K562 (cell line): ENCODE data around the gene TCF20. TPM values are rescaled to one million over a fixed set of nuclear protein-coding genes. Genes with fewer than 3 reads are reported as not detected.
A peak's percentile ranks its signal among the peaks of the same experiment; 100 is the strongest.

Experiments
- BCL6 ChIP-seq: fragments of 250-450 bp; sonication (Bioruptor Pico); IDR thresholded peaks from 2 replicates; pipeline ENCODE4 v1.4.0; 2020
- CSDE1 ChIP-seq, 2 experiments: fragments of 450-650 bp; IDR thresholded peaks; 2 replicates each; pipeline ENCODE4 v1.6.1; 2016; ENCODE audit warnings: mild to moderate bottlenecking in 1 of 2
- ERF ChIP-seq: fragments of 450-650 bp; formaldehyde crosslinking; IDR thresholded peaks from 2 replicates; pipeline ENCODE4 v1.4.0; 2020; ENCODE audit warnings: mild to moderate bottlenecking, mixed read lengths
- FIP1L1 ChIP-seq: fragments of 200-400 bp; formaldehyde crosslinking; IDR thresholded peaks from 2 replicates; pipeline ENCODE4 v1.6.1; 2018; ENCODE audit warnings: mild to moderate bottlenecking, low read depth, low read length; ENCODE audit not compliant: poor library complexity, severe bottlenecking
- FOSL1 ChIP-seq: fragments of 200-800 bp; sonication (Bioruptor generic); conservative IDR thresholded peaks from 2 replicates; pipeline ENCODE4 v1.6.1; 2016; ENCODE audit warnings: missing genetic modification characterization, missing compliant biosample characterization
- FOXK2 ChIP-seq, 2 experiments: fragments of 450-650 bp; IDR thresholded peaks in 1 of 2; conservative IDR thresholded peaks in 1 of 2; 2 replicates each; pipeline ENCODE4 v1.6.1; 2016; ENCODE audit warnings: low read depth in 2 of 2, mild to moderate bottlenecking in 1 of 2
- HNRNPL ChIP-seq: fragments of 200-400 bp; formaldehyde crosslinking; IDR thresholded peaks from 2 replicates; pipeline ENCODE4 v1.6.1; 2017; ENCODE audit warnings: low read depth, mild to moderate bottlenecking, low read length
- ILF3 ChIP-seq: fragments of 450-650 bp; IDR thresholded peaks from 2 replicates; pipeline ENCODE4 v1.6.1; 2018; ENCODE audit warnings: antibody characterized with exemption, mild to moderate bottlenecking, moderate library complexity, borderline replicate concordance
- KDM1A ChIP-seq, 2 experiments: fragments of 450-650 bp; IDR thresholded peaks; 2 replicates each; pipeline ENCODE4 v1.6.1; 2016; ENCODE audit warnings: mild to moderate bottlenecking in 2 of 2
- MTA3 ChIP-seq: fragments of 450-650 bp; formaldehyde crosslinking; IDR thresholded peaks from 2 replicates; pipeline ENCODE4 v1.6.1; 2017; ENCODE audit warnings: mild to moderate bottlenecking, borderline replicate concordance
- PKNOX1 ChIP-seq: fragments of 450-650 bp; IDR thresholded peaks from 2 replicates; pipeline ENCODE4 v1.6.1; 2016
- POLR2G ChIP-seq: fragments of 200-400 bp; formaldehyde crosslinking; IDR thresholded peaks from 2 replicates; pipeline ENCODE4 v1.6.1; 2017; ENCODE audit warnings: low read depth, mild to moderate bottlenecking, antibody characterized with exemption, low read length, moderate library complexity
- RFX7 ChIP-seq: fragments of 250-450 bp; sonication (Bioruptor Pico); IDR thresholded peaks from 2 replicates; pipeline ENCODE4 v1.5.1; 2021; ENCODE audit warnings: mild to moderate bottlenecking
- TEAD4 ChIP-seq, 2 experiments: sonication (generic) in 1 of 2; formaldehyde crosslinking in 1 of 2; IDR thresholded peaks; 2 replicates each; pipeline versions ENCODE4 v1.6.1 to v1.8.0; 2012 to 2022; ENCODE audit warnings: borderline replicate concordance in 1 of 2, inconsistent platforms in 1 of 2, low read length in 1 of 2, mild to moderate bottlenecking in 1 of 2, missing genetic modification reagents in 1 of 2
- ZBTB49 ChIP-seq: sonication (generic); formaldehyde crosslinking; IDR thresholded peaks from 2 replicates; pipeline ENCODE4 v1.8.0; 2022; ENCODE audit warnings: missing genetic modification reagents, mild to moderate bottlenecking, borderline replicate concordance
- ZZZ3 ChIP-seq: fragments of 450-650 bp; IDR thresholded peaks from 2 replicates; pipeline ENCODE4 v1.6.1; 2016; ENCODE audit warnings: antibody characterized with exemption, mild to moderate bottlenecking, moderate library complexity
- polyA plus RNA-seq, 8 experiments: library from polyadenylated mRNA; depleted of rRNA in 4 of 8; stranded (reverse) in 5 of 8; unstranded in 3 of 8; fragments of >200 nt; fragmentation: Nextera tagmentation in 2 of 8; fragmentation: Illumina TruSeq in 1 of 8; extraction: Ambion mirVana in 2 of 8; extraction: Trizol in 1 of 8; gene quantifications; 2 replicates each; pipeline versions ENCODE4 v1.2.1 to v1.2.3, GENCODE V29; 2011 to 2014; ENCODE audit warnings: inconsistent platforms in 1 of 8, missing spikeins in 1 of 8
- total RNA-seq, 7 experiments: library from RNA; depleted of rRNA in 6 of 7; stranded (reverse); fragments of >200 nt in 6 of 7; fragmentation: Illumina TruSeq in 2 of 7; extraction: Trizol in 2 of 7; gene quantifications; 2 replicates each; pipeline versions ENCODE4 v1.2.1 to v1.2.3, GENCODE V29; 2011 to 2021; ENCODE audit warnings: low replicate concordance in 1 of 7
- TF ChIP-seq, protein P1 (sequence below): sonication (generic); formaldehyde crosslinking; IDR thresholded peaks from 2 replicates; pipeline ENCODE4 v1.8.0; 2022; ENCODE audit warnings: mild to moderate bottlenecking, missing genetic modification reagents
- TF ChIP-seq, protein P2 (sequence below): fragments of 450-650 bp; IDR thresholded peaks from 2 replicates; pipeline ENCODE4 v1.6.1; 2016; ENCODE audit warnings: missing biosample characterization, missing genetic modification characterization

The TCF20 gene
- total and polyA plus RNA-seq, 9 of the 15 experiments (the other 6 are each of a cell fraction or from before 2014, with no cell fraction given), result 0.35 to 43.6 (median 17.5) TPM

DNA sequence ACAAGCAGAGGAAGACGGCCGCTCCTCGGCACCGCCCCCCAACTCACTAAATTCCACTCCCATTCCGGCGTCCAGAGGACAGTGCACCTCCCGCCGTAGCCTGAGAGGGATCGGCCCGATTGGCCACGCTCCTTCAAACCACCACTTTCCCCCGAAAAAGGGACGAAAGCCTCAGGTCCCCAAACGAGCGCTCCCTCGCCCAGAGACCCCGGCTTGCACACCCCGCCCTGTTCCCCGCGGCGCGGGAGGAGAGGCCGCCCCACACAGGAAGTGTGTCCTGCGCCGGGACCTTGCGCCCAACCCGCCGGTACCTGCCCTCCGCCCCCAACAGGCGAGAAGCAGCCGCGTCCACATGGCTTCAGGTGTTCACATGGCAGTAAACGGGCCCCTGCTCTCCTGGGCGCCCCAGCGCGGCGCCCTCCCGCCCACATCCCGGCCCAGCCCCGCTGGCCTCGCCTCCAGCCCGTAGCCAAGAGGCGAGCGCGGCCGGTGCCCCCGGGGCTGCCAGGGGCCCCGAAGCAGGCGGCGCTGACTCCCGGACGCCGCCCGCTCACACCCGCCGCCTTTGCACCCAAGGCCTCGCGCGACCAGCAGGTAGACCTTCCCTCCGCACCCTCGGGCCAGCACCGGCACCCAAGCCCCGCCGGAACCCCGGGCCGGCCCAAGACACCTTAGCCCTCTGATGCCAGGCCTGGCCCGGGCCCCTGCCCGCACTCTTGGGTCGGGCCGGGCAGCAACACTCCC lies 849 bp downstream of the TCF20 start (continued):
- TF ChIP-seq KDM1A (IDR thresholded peaks at IDR 0.05) (peak; percentile 52 to 54; a peak in 2 of 4 replicates), PKNOX1 (no peak), FIP1L1 (peak; percentile 33), ILF3 (no peak), CSDE1 (IDR thresholded peaks at IDR 0.05) (no peak), FOXK2 (conservative IDR thresholded peaks at IDR 0.05 in 1 of 2, IDR thresholded peaks at IDR 0.05 in 1 of 2; ENCODE audit: low read depth in 2 of 2) (no peak), BCL6 (CRISPR knock-in tag) (no peak), TEAD4 (IDR thresholded peaks at IDR 0.05; ENCODE audit: low read length) (no peak), TEAD4 (CRISPR knock-in tag; IDR thresholded peaks at IDR 0.05; ENCODE audit: borderline replicate concordance) (no peak), RFX7 (CRISPR knock-in tag) (no peak), MTA3 (no peak), ERF (no peak), POLR2G (peak; percentile 75), FOSL1 (no peak), ZBTB49 (CRISPR knock-in tag) (no peak), ZZZ3 (no peak), HNRNPL (peak; percentile 82; the same call in 1 of the 2 replicates)
- TF ChIP-seq, protein P1, sequence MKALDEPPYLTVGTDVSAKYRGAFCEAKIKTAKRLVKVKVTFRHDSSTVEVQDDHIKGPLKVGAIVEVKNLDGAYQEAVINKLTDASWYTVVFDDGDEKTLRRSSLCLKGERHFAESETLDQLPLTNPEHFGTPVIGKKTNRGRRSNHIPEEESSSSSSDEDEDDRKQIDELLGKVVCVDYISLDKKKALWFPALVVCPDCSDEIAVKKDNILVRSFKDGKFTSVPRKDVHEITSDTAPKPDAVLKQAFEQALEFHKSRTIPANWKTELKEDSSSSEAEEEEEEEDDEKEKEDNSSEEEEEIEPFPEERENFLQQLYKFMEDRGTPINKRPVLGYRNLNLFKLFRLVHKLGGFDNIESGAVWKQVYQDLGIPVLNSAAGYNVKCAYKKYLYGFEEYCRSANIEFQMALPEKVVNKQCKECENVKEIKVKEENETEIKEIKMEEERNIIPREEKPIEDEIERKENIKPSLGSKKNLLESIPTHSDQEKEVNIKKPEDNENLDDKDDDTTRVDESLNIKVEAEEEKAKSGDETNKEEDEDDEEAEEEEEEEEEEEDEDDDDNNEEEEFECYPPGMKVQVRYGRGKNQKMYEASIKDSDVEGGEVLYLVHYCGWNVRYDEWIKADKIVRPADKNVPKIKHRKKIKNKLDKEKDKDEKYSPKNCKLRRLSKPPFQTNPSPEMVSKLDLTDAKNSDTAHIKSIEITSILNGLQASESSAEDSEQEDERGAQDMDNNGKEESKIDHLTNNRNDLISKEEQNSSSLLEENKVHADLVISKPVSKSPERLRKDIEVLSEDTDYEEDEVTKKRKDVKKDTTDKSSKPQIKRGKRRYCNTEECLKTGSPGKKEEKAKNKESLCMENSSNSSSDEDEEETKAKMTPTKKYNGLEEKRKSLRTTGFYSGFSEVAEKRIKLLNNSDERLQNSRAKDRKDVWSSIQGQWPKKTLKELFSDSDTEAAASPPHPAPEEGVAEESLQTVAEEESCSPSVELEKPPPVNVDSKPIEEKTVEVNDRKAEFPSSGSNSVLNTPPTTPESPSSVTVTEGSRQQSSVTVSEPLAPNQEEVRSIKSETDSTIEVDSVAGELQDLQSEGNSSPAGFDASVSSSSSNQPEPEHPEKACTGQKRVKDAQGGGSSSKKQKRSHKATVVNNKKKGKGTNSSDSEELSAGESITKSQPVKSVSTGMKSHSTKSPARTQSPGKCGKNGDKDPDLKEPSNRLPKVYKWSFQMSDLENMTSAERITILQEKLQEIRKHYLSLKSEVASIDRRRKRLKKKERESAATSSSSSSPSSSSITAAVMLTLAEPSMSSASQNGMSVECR (CRISPR knock-in tag), result peak; percentile 27; the same call in 1 of the 2 replicates
- TF ChIP-seq, protein P2, sequence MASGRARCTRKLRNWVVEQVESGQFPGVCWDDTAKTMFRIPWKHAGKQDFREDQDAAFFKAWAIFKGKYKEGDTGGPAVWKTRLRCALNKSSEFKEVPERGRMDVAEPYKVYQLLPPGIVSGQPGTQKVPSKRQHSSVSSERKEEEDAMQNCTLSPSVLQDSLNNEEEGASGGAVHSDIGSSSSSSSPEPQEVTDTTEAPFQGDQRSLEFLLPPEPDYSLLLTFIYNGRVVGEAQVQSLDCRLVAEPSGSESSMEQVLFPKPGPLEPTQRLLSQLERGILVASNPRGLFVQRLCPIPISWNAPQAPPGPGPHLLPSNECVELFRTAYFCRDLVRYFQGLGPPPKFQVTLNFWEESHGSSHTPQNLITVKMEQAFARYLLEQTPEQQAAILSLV (tag), result no peak
